ENCODE measurements around the gene PHACTR1. TPM values are rescaled to one million over a fixed set of nuclear protein-coding genes. Genes with fewer than 3 reads are reported as not detected.

The PHACTR1 gene
- total and polyA plus RNA-seq, 2 donors (not counting 1 experiment from before 2014, with no cell fraction given) = 0.60 to 1.2 TPM

GRCh38 chr6:12931639-12932038, 215.1 kb downstream of the PHACTR1 start:
- no peak overlapping the region for H3K9ac ChIP-seq (ENCODE audit: insufficient read depth, low read length)

GRCh38 chr6:12935637-12936036, 219.1 kb downstream of the PHACTR1 start:
- H3K27ac ChIP-seq (ENCODE audit: insufficient read depth, low read length) = no peak overlapping the region
- H3K4me3 ChIP-seq (replicated peaks in 1 of 4; ENCODE audit: control extremely low read depth in 1 of 4, insufficient read depth in 1 of 4, low read depth in 3 of 4, low read length in 4 of 4) = no peak overlapping the region
- DNase-seq (ENCODE audit: low read depth in 2 of 2) = no peak
- H3K9me3 ChIP-seq (ENCODE audit: control insufficient read depth, insufficient read depth, low read depth, low read length) = no peaks in the 10 kb centered on the region
- H3K79me2 ChIP-seq (ENCODE audit: control insufficient read depth, insufficient read depth, low read length) = no peaks in the 10 kb centered on the region
- H3K4me2 ChIP-seq (ENCODE audit: extremely low read depth, insufficient read depth, low read length) = no peak overlapping the region
- H2AFZ ChIP-seq (ENCODE audit: low read length) = no peak overlapping the region
- H3K36me3 ChIP-seq (ENCODE audit: control insufficient read depth, insufficient read depth, low read length) = no peaks in the 10 kb centered on the region
- H4K20me1 ChIP-seq (ENCODE audit: control insufficient read depth, extremely low read depth, insufficient read depth, low read length) = no peaks in the 10 kb centered on the region
- TF ChIP-seq CTCF (conservative IDR thresholded peaks at IDR 0.05 in 1 of 2, IDR thresholded peaks at IDR 0.05 in 1 of 2; ENCODE audit: low read depth in 1 of 2, low read length in 2 of 2) (no peak), EZH2 (IDR thresholded peaks at IDR 0.05; ENCODE audit: low read length, missing control alignments) (no peak)
- no peaks in the 10 kb centered on the region for H3K4me1 ChIP-seq (ENCODE audit: control insufficient read depth, extremely low read depth, insufficient read depth, low read length)
- no peaks in the 10 kb centered on the region for H3K27me3 ChIP-seq (ENCODE audit: control insufficient read depth, insufficient read depth, low read length)
- H3K9ac ChIP-seq (ENCODE audit: insufficient read depth, low read length) = no peak overlapping the region

More at GRCh38 chr6:12931639-12932038, 215.1 kb downstream of the PHACTR1 start:
- no peak overlapping the region for H3K27ac ChIP-seq (ENCODE audit: insufficient read depth, low read length)
- H4K20me1 ChIP-seq (ENCODE audit: control insufficient read depth, extremely low read depth, insufficient read depth, low read length) = no peaks in the 10 kb centered on the region
- no peaks in the 10 kb centered on the region for H3K4me1 ChIP-seq (ENCODE audit: control insufficient read depth, extremely low read depth, insufficient read depth, low read length)
- no peaks in the 10 kb centered on the region for H3K79me2 ChIP-seq (ENCODE audit: control insufficient read depth, insufficient read depth, low read length)
- no peak overlapping the region for H3K4me3 ChIP-seq (replicated peaks in 1 of 4; ENCODE audit: control extremely low read depth in 1 of 4, insufficient read depth in 1 of 4, low read depth in 3 of 4, low read length in 4 of 4)
- no peak overlapping the region for H2AFZ ChIP-seq (ENCODE audit: low read length)
- H3K4me2 ChIP-seq (ENCODE audit: extremely low read depth, insufficient read depth, low read length) = no peak overlapping the region
- H3K9me3 ChIP-seq (ENCODE audit: control insufficient read depth, insufficient read depth, low read depth, low read length) = no peaks in the 10 kb centered on the region
- no peak for DNase-seq (ENCODE audit: low read depth in 2 of 2)
- H3K27me3 ChIP-seq (ENCODE audit: control insufficient read depth, insufficient read depth, low read length) = no peaks in the 10 kb centered on the region
- H3K36me3 ChIP-seq (ENCODE audit: control insufficient read depth, insufficient read depth, low read length) = no peaks in the 10 kb centered on the region
- no peak for TF ChIP-seq CTCF (conservative IDR thresholded peaks at IDR 0.05 in 1 of 2, IDR thresholded peaks at IDR 0.05 in 1 of 2; ENCODE audit: low read depth in 1 of 2, low read length in 2 of 2)
- TF ChIP-seq EZH2 (IDR thresholded peaks at IDR 0.05; ENCODE audit: low read length, missing control alignments) = no peak

GRCh38 chr6:12937971-12938370, 221.4 kb downstream of the PHACTR1 start:
- no peaks in the 10 kb centered on the region for H3K36me3 ChIP-seq (ENCODE audit: control insufficient read depth, insufficient read depth, low read length)
- H2AFZ ChIP-seq (ENCODE audit: low read length) = no peak overlapping the region
- no peaks in the 10 kb centered on the region for H3K4me1 ChIP-seq (ENCODE audit: control insufficient read depth, extremely low read depth, insufficient read depth, low read length)
- no peaks in the 10 kb centered on the region for H4K20me1 ChIP-seq (ENCODE audit: control insufficient read depth, extremely low read depth, insufficient read depth, low read length)
- TF ChIP-seq EZH2 (IDR thresholded peaks at IDR 0.05; ENCODE audit: low read length, missing control alignments) (no peak), CTCF (conservative IDR thresholded peaks at IDR 0.05 in 1 of 2, IDR thresholded peaks at IDR 0.05 in 1 of 2; ENCODE audit: low read depth in 1 of 2, low read length in 2 of 2) (no peak)
- no peak overlapping the region for H3K4me2 ChIP-seq (ENCODE audit: extremely low read depth, insufficient read depth, low read length)
- no peak overlapping the region for H3K9ac ChIP-seq (ENCODE audit: insufficient read depth, low read length)
- no peak overlapping the region for H3K27ac ChIP-seq (ENCODE audit: insufficient read depth, low read length)
- H3K27me3 ChIP-seq (ENCODE audit: control insufficient read depth, insufficient read depth, low read length) = no peaks in the 10 kb centered on the region
- H3K9me3 ChIP-seq (ENCODE audit: control insufficient read depth, insufficient read depth, low read depth, low read length) = no peaks in the 10 kb centered on the region
- H3K79me2 ChIP-seq (ENCODE audit: control insufficient read depth, insufficient read depth, low read length) = no peaks in the 10 kb centered on the region
- no peak for DNase-seq (ENCODE audit: low read depth in 2 of 2)
- no peak overlapping the region for H3K4me3 ChIP-seq (replicated peaks in 1 of 4; ENCODE audit: control extremely low read depth in 1 of 4, insufficient read depth in 1 of 4, low read depth in 3 of 4, low read length in 4 of 4)

Measured in fibroblast of lung (primary cell).